Neural crest cell (in vitro differentiated cells): ENCODE measurements around the gene NATD1. TPM values are rescaled to one million over a fixed set of nuclear protein-coding genes. Genes with fewer than 3 reads are reported as not detected.
A peak's percentile ranks its signal among the peaks of the same experiment; 100 is the strongest.

ENCODE experiments used
- DNase-seq: peaks from one replicate; pipeline ENCODE4 v3.0.0; 2021; ENCODE audit warnings: low read depth, mixed read lengths, low spot score
- H3K27ac Mint-ChIP-seq: one replicate; pipeline ENCODE4 v1.8.0; 2021; ENCODE audit warnings: mild to moderate bottlenecking, mixed read lengths; ENCODE audit not compliant: unreplicated experiment
- H3K27me3 Mint-ChIP-seq: 2 replicates; pipeline ENCODE4 v1.8.0; 2021; ENCODE audit warnings: low read depth, mild to moderate bottlenecking, mixed read lengths
- H3K36me3 Mint-ChIP-seq: 2 replicates; pipeline ENCODE4 v1.8.0; 2021; ENCODE audit warnings: low read depth, mild to moderate bottlenecking, mixed read lengths
- H3K4me1 Mint-ChIP-seq: 2 replicates; pipeline ENCODE4 v1.8.0; 2021; ENCODE audit warnings: mixed read lengths
- H3K4me3 Mint-ChIP-seq: one replicate; pipeline ENCODE4 v1.8.0; 2021; ENCODE audit warnings: mild to moderate bottlenecking, mixed read lengths
- H3K9me3 Mint-ChIP-seq: 2 replicates; pipeline ENCODE4 v1.8.0; 2021; ENCODE audit warnings: mixed read lengths
- CTCF ChIP-seq: fragments of 200-600 bp; sonication (generic); conservative IDR thresholded peaks from 2 replicates; pipeline ENCODE4 v1.5.0; 2021; ENCODE audit warnings: antibody characterized with exemption, mild to moderate bottlenecking
- total RNA-seq: library from RNA; stranded (reverse); gene quantifications from 2 replicates; pipeline ENCODE4 v1.2.1, GENCODE V29; 2021

NATD1 gene
- total RNA-seq, 1 donor from 2014 or later = 6.7 TPM

- H3K36me3 Mint-ChIP-seq = no peaks in the 10 kb centered on the region
- peaks cover 5% of the 10 kb centered on the region for H3K27me3 Mint-ChIP-seq
- no peak overlapping the region for H3K27ac Mint-ChIP-seq
- H3K9me3 Mint-ChIP-seq = no peaks in the 10 kb centered on the region
- no peak for TF ChIP-seq CTCF
- no peak for DNase-seq
- H3K4me3 Mint-ChIP-seq = peak overlapping the region; percentile 92
- H3K4me1 Mint-ChIP-seq = peaks cover 13% of the 10 kb centered on the region
These were observed 634 bp upstream of the NATD1 start for GRCh38 chr17:21253646-21254441.

GRCh38 chr17:21252289-21252795, 868 bp downstream of the NATD1 start:
- Mint-ChIP-seq H3K36me3 (no peaks in the 10 kb centered on the region), H3K9me3 (no peaks in the 10 kb centered on the region), H3K27ac (no peak overlapping the region), H3K4me3 (peak overlapping the region; percentile 87), H3K27me3 (peaks cover 5% of the 10 kb centered on the region), H3K4me1 (peaks cover 13% of the 10 kb centered on the region)
- no peak for DNase-seq
- TF ChIP-seq CTCF = no peak

- peaks cover 13% of the 10 kb centered on the region for H3K4me1 Mint-ChIP-seq
- H3K9me3 Mint-ChIP-seq = no peaks in the 10 kb centered on the region
- H3K36me3 Mint-ChIP-seq = no peaks in the 10 kb centered on the region
- no peak for DNase-seq
- H3K27me3 Mint-ChIP-seq = peaks cover 5% of the 10 kb centered on the region
- no peak overlapping the region for H3K27ac Mint-ChIP-seq
- TF ChIP-seq CTCF = no peak
- H3K4me3 Mint-ChIP-seq = peak overlapping the region; percentile 87
These were observed 1.7 kb downstream of the NATD1 start for GRCh38 chr17:21251337-21252010.

- no peak for TF ChIP-seq CTCF
- H3K9me3 Mint-ChIP-seq = no peaks in the 10 kb centered on the region
- H3K4me1 Mint-ChIP-seq = peaks cover 13% of the 10 kb centered on the region
- peaks cover 5% of the 10 kb centered on the region for H3K27me3 Mint-ChIP-seq
- H3K4me3 Mint-ChIP-seq = peak overlapping the region; percentile 44
- DNase-seq = no peak
- no peaks in the 10 kb centered on the region for H3K36me3 Mint-ChIP-seq
- H3K27ac Mint-ChIP-seq = no peak overlapping the region
These were observed 2.4 kb downstream of the NATD1 start for GRCh38 chr17:21250854-21251253.

GRCh38 chr17:21249920-21250703, 3.1 kb downstream of the NATD1 start:
- no peak for DNase-seq
- Mint-ChIP-seq H3K27ac (no peak overlapping the region), H3K36me3 (no peaks in the 10 kb centered on the region), H3K27me3 (peaks cover 5% of the 10 kb centered on the region), H3K9me3 (no peaks in the 10 kb centered on the region), H3K4me3 (peak overlapping the region; percentile 51), H3K4me1 (peaks cover 13% of the 10 kb centered on the region)
- no peak for TF ChIP-seq CTCF
